Stomach (tissue), 9 donors: ENCODE data around the gene USP4. TPM values are rescaled to one million over a fixed set of nuclear protein-coding genes. Genes with fewer than 3 reads are reported as not detected.

ENCODE experiments used
- DNase-seq, 2 donors: peaks; one replicate each; pipeline versions ENCODE4 v3.0.0 to v3.0.0-alpha.2; 2013 to 2019
- H3K27ac ChIP-seq, 5 donors: fragments of 200-600 bp in 4 of 5; sonication (generic) in 4 of 5; one replicate each; pipeline ENCODE4 v1.5.1; 2013 to 2019; ENCODE audit warnings: mild to moderate bottlenecking in 1 of 5, moderate library complexity in 1 of 5
- H3K27me3 ChIP-seq, 3 donors: fragments of 200-600 bp; sonication (generic); one replicate each; pipeline ENCODE4 v1.5.1; 2017 to 2019; ENCODE audit warnings: mixed run types in 1 of 3
- H3K36me3 ChIP-seq, 4 donors: fragments of 200-600 bp; sonication (generic); 1 replicate in 3 of 4; 2 replicates in 1 of 4; pipeline ENCODE4 v1.5.1; 2016 to 2019
- H3K4me1 ChIP-seq, 4 donors: fragments of 200-600 bp; sonication (generic); one replicate each; pipeline ENCODE4 v1.5.1; 2016 to 2019
- H3K4me3 ChIP-seq, 4 donors: fragments of 200-600 bp; sonication (generic) in 3 of 4; one replicate each; pipeline ENCODE4 v1.5.1; 2016 to 2019; ENCODE audit warnings: mild to moderate bottlenecking in 1 of 4
- H3K9me3 ChIP-seq, 4 donors: fragments of 200-600 bp; sonication (generic); one replicate each; pipeline ENCODE4 v1.5.1; 2016 to 2019
- EP300 ChIP-seq: sonication (generic); formaldehyde crosslinking; IDR thresholded peaks from one replicate; pipeline ENCODE4 v1.6.1; 2017; ENCODE audit warnings: antibody characterized with exemption
- POLR2A ChIP-seq, 4 donors: fragments of 450-650 bp; IDR thresholded peaks; one replicate each; pipeline ENCODE4 v1.6.1; 2016; ENCODE audit warnings: antibody characterized with exemption in 4 of 4, control low read depth in 2 of 4, mild to moderate bottlenecking in 1 of 4, moderate library complexity in 1 of 4
- POLR2AphosphoS5 ChIP-seq, 3 donors: sonication (generic); formaldehyde crosslinking; IDR thresholded peaks; one replicate each; pipeline ENCODE4 v1.6.1; 2016; ENCODE audit warnings: antibody characterized with exemption in 3 of 3
- WGBS, 5 donors: extraction: QIAGEN DNeasy Blood & Tissue Kit in 3 of 5; methylation state at CpG; one replicate each; pipeline versions ENCODE4 v1.1.5 to v1.1.7; 2013 to 2018; 5-methylcytosine and 5-hydroxymethylcytosine counted together
- intact Hi-C: fragments of 100-400 bp; cut with DNase I; formaldehyde crosslinking; loops from one replicate; pipeline ENCODE4 v1.15.1; 2023; ENCODE audit warnings: low total_unique reads
- polyA plus RNA-seq, 3 donors: library from polyadenylated mRNA; stranded (reverse); fragments of 200-250 nt; gene quantifications; one replicate each; pipeline ENCODE4 v1.2.3, GENCODE V29; 2013
- total RNA-seq, 5 donors: library from RNA; depleted of rRNA; stranded (reverse); fragments of >200 nt; gene quantifications; one replicate each; pipeline versions ENCODE4 v1.1.0 to v1.2.3, GENCODE V29; 2014 to 2016
- TF ChIP-seq, protein P1 (sequence below), 7 experiments: fragments of 450-650 bp in 4 of 7; fragments of 200-600 bp in 3 of 7; sonication (generic) in 3 of 7; IDR thresholded peaks; one replicate each; pipeline ENCODE4 v1.5.1; 2016 to 2019; ENCODE audit warnings: antibody characterized with exemption in 7 of 7, control low read depth in 2 of 7, mild to moderate bottlenecking in 1 of 7
- donor health status: healthy with polysubstance abuse.
- donor health status: Bipolar disorder and iron deficiency.
- donor health status: healthy.

The USP4 gene
- total and polyA plus RNA-seq, 8 donors, result 21.9 to 123 (median 24.5) TPM

DNA sequence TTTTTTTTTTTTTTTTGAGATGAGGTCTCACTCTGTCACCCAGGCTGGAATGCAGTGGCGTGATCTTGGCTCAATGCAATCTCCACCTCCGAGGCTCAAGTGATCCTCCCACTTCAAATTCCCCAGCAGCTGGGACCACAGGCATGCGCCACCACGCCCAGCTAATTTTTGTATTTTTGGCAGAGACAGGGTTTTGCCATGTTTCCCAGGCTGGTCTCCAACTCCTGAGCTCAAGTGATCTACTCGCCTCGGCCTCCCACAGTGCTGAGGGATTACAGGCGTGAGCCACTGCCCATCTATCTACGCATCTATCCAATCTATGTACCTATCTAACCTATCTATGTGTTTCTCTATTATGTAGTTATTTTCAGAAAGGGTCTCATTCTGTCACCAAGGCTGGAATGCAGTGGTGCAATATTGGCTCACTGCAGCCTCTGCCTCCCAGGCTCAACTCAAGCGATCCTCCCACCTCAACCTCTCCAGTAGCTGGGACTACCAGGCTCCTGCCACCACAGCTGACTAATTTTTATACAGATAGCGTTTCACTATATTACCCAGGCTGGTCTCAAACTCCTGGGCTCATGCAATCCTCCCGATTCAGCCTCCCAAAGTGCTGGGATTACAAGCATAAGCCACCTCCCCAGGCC lies 38.5 kb upstream of the USP4 start:
- no peak for DNase-seq
- TF ChIP-seq, protein P1, sequence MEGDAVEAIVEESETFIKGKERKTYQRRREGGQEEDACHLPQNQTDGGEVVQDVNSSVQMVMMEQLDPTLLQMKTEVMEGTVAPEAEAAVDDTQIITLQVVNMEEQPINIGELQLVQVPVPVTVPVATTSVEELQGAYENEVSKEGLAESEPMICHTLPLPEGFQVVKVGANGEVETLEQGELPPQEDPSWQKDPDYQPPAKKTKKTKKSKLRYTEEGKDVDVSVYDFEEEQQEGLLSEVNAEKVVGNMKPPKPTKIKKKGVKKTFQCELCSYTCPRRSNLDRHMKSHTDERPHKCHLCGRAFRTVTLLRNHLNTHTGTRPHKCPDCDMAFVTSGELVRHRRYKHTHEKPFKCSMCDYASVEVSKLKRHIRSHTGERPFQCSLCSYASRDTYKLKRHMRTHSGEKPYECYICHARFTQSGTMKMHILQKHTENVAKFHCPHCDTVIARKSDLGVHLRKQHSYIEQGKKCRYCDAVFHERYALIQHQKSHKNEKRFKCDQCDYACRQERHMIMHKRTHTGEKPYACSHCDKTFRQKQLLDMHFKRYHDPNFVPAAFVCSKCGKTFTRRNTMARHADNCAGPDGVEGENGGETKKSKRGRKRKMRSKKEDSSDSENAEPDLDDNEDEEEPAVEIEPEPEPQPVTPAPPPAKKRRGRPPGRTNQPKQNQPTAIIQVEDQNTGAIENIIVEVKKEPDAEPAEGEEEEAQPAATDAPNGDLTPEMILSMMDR (IDR thresholded peaks at IDR 0.05), result no peak
- no peak for TF ChIP-seq POLR2A (IDR thresholded peaks at IDR 0.05)
- no peak for TF ChIP-seq EP300
- no peak for TF ChIP-seq POLR2AphosphoS5 (IDR thresholded peaks at IDR 0.05)
- H3K4me1 ChIP-seq, result peaks cover 0 to 77% (median 36%) of the 10 kb centered on the region in 4 donors
- no peak overlapping the region for H3K27ac ChIP-seq
- 76 to 90% (median 80%) methylated on average over 11 of the region's 11 CpGs for WGBS, 5 donors
- H3K9me3 ChIP-seq, result no peaks in the 10 kb centered on the region
- no peak overlapping the region for H3K4me3 ChIP-seq
- intact Hi-C loops, result no loop called here
- H3K36me3 ChIP-seq, result peaks cover 21 to 27% (median 24%) of the 10 kb centered on the region in 4 donors
- H3K27me3 ChIP-seq, result no peaks in the 10 kb centered on the region

DNA sequence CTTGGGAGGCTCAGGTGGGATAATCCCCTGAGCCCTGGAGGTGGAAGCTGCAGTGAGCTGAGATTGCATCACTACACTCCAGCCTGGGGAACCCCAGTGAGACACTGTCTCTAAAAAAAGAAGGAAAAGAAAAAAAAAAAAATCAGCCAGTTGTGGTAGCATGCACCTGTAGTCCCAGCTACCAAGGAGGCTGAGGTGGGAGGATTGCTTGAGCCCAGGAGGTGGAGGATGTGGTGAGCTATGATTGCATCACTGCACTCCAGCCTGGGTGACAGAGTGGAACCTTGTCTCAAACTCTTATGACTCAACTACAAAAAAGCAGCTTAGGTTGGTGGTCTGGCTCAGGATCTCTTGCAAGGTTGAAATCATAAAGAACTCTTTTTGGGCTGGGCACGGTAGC lies 37.6 kb upstream of the USP4 start:
- peaks cover 0 to 76% (median 34%) of the 10 kb centered on the region in 4 donors for H3K4me1 ChIP-seq
- H3K4me3 ChIP-seq, result no peak overlapping the region
- H3K27ac ChIP-seq, result no peak overlapping the region
- TF ChIP-seq POLR2A (IDR thresholded peaks at IDR 0.05), result no peak
- no peak for TF ChIP-seq POLR2AphosphoS5 (IDR thresholded peaks at IDR 0.05)
- TF ChIP-seq EP300, result no peak
- TF ChIP-seq, protein P1 (IDR thresholded peaks at IDR 0.05), result no peak
- intact Hi-C loops, result no loop called here
- 79 to 100% (median 85%) methylated on average over 1 of the region's 1 CpG for WGBS, 5 donors
- DNase-seq, result no peak
- H3K9me3 ChIP-seq, result no peaks in the 10 kb centered on the region
- H3K27me3 ChIP-seq, result no peaks in the 10 kb centered on the region
- peaks cover 28 to 36% (median 33%) of the 10 kb centered on the region in 4 donors for H3K36me3 ChIP-seq

DNA sequence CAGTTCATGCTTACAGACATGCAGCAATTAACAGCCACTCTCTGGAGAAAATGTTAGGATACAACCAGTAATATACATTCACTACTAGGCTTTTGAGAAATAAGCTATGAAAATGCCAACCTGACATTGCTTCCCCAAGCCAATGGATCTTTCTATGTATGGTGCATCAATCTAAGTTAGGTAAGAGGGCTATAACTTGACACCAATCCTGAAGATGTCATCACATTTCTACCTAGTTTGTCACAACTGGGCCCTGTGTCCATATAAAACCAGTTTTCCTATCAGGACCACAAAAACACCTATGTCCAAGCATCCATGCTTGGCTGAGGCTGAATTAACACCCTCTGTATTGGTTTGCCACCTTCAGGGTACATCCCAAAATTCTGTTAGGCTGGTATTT lies 32.1 kb upstream of the USP4 start:
- Histone ChIP-seq H3K27ac (no peak overlapping the region), H3K36me3 (peaks cover 58 to 88% (median 87%) of the 10 kb centered on the region in 4 donors), H3K4me3 (no peak overlapping the region), H3K4me1 (peaks cover 0 to 31% (median 11%) of the 10 kb centered on the region in 4 donors), H3K27me3 (no peaks in the 10 kb centered on the region), H3K9me3 (no peaks in the 10 kb centered on the region)
- intact Hi-C loops, result no loop called here
- DNase-seq, result no peak
- TF ChIP-seq, protein P1 (IDR thresholded peaks at IDR 0.05), result no peak
- TF ChIP-seq POLR2AphosphoS5 (IDR thresholded peaks at IDR 0.05), result no peak

- peaks cover 70 to 98% (median 96%) of the 10 kb centered on the region in 4 donors for H3K36me3 ChIP-seq
- peaks cover 0 to 23% (median 7%) of the 10 kb centered on the region in 4 donors for H3K4me1 ChIP-seq
- H3K4me3 ChIP-seq, result no peak overlapping the region
- no peaks in the 10 kb centered on the region for H3K9me3 ChIP-seq
- TF ChIP-seq, protein P1 (IDR thresholded peaks at IDR 0.05), result no peak
- TF ChIP-seq POLR2A (IDR thresholded peaks at IDR 0.05), result no peak
- no peak for TF ChIP-seq EP300
- no peak for TF ChIP-seq POLR2AphosphoS5 (IDR thresholded peaks at IDR 0.05)
- no peak overlapping the region for H3K27ac ChIP-seq
- WGBS, 5 donors, result 88 to 90% (median 90%) methylated on average over 6 of the region's 6 CpGs
- no peak for DNase-seq
- intact Hi-C loops, result no loop called here
- no peaks in the 10 kb centered on the region for H3K27me3 ChIP-seq
These were observed 30.9 kb upstream of the USP4 start for GRCh38 chr3:49370585-49371290.
